Ovary (tissue), 3 donors: ENCODE data around the gene POMP.

ENCODE experiments used
- POLR2A ChIP-seq: fragments of 450-650 bp; IDR thresholded peaks from one replicate; pipeline ENCODE4 v1.6.1; 2017; ENCODE audit warnings: antibody characterized with exemption, mild to moderate bottlenecking, moderate library complexity
- TF ChIP-seq, protein P1 (sequence below), 3 donors: fragments of 450-650 bp in 2 of 3; fragments of 200-600 bp in 1 of 3; IDR thresholded peaks; one replicate each; pipeline versions ENCODE4 v1.5.1 to v1.8.0; 2016 to 2022; ENCODE audit warnings: antibody characterized with exemption in 3 of 3, mild to moderate bottlenecking in 1 of 3
- donor health status: DM: no; HTN: no; CAD: no.

GRCh38 chr13:28657784-28658538 lies 969 bp upstream of the POMP start:
- TF ChIP-seq, protein P1, sequence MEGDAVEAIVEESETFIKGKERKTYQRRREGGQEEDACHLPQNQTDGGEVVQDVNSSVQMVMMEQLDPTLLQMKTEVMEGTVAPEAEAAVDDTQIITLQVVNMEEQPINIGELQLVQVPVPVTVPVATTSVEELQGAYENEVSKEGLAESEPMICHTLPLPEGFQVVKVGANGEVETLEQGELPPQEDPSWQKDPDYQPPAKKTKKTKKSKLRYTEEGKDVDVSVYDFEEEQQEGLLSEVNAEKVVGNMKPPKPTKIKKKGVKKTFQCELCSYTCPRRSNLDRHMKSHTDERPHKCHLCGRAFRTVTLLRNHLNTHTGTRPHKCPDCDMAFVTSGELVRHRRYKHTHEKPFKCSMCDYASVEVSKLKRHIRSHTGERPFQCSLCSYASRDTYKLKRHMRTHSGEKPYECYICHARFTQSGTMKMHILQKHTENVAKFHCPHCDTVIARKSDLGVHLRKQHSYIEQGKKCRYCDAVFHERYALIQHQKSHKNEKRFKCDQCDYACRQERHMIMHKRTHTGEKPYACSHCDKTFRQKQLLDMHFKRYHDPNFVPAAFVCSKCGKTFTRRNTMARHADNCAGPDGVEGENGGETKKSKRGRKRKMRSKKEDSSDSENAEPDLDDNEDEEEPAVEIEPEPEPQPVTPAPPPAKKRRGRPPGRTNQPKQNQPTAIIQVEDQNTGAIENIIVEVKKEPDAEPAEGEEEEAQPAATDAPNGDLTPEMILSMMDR (IDR thresholded peaks at IDR 0.05), result no peak
- no peak for TF ChIP-seq POLR2A
